ENCODE results near the gene FAP.

DNA sequence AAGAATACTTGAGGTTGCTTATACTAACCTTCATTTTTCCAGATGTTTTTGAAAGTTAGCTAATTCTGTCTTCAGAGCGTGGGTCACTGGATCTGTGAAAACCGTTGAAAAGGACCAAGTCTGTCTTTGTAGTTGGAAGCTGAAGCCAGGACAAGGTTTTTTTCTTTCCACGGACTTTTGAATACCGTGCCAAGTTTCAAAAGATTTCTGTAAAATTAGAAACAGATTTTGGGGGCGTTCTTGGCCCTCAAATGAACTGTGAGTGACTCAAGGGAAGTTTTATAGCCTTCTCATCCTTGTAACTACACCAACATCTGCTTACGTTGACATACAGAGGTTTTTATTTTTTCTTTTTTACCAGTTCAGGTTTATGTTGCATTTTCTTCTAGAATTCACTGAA, at the start of gene FAP:
- no peak for TF ChIP-seq EZH2phosphoT487 (IDR thresholded peaks at IDR 0.05; ENCODE audit: borderline replicate concordance, low read length)
- TF ChIP-seq, protein P1, sequence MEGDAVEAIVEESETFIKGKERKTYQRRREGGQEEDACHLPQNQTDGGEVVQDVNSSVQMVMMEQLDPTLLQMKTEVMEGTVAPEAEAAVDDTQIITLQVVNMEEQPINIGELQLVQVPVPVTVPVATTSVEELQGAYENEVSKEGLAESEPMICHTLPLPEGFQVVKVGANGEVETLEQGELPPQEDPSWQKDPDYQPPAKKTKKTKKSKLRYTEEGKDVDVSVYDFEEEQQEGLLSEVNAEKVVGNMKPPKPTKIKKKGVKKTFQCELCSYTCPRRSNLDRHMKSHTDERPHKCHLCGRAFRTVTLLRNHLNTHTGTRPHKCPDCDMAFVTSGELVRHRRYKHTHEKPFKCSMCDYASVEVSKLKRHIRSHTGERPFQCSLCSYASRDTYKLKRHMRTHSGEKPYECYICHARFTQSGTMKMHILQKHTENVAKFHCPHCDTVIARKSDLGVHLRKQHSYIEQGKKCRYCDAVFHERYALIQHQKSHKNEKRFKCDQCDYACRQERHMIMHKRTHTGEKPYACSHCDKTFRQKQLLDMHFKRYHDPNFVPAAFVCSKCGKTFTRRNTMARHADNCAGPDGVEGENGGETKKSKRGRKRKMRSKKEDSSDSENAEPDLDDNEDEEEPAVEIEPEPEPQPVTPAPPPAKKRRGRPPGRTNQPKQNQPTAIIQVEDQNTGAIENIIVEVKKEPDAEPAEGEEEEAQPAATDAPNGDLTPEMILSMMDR (conservative IDR thresholded peaks at IDR 0.05; ENCODE audit: low read depth, low read length) = no peak
- TF ChIP-seq EZH2 (IDR thresholded peaks at IDR 0.05; ENCODE audit: low read length, unreplicated experiment) = no peak
